HEK293T (cell line): ENCODE measurements around the gene COG4.

ENCODE experiments used
- ARNT ChIP-seq: fragments of 450-650 bp; IDR thresholded peaks from 2 replicates; pipeline ENCODE4 v1.6.1; 2017; ENCODE audit warnings: mild to moderate bottlenecking
- CTBP1 ChIP-seq: fragments of 450-650 bp; IDR thresholded peaks from 2 replicates; pipeline ENCODE4 v1.6.1; 2016; ENCODE audit warnings: borderline replicate concordance
- ELF4 ChIP-seq: fragments of 450-650 bp; IDR thresholded peaks from 2 replicates; pipeline ENCODE4 v1.6.1; 2017; ENCODE audit warnings: antibody characterized with exemption
- FOXA1 ChIP-seq: fragments of 450-650 bp; IDR thresholded peaks from 2 replicates; pipeline ENCODE4 v1.6.1; 2016; ENCODE audit warnings: mild to moderate bottlenecking
- FOXK2 ChIP-seq: fragments of 450-650 bp; IDR thresholded peaks from 2 replicates; pipeline ENCODE4 v1.6.1; 2016; ENCODE audit warnings: mild to moderate bottlenecking
- FOXM1 ChIP-seq: fragments of 450-650 bp; IDR thresholded peaks from 2 replicates; pipeline ENCODE4 v1.6.1; 2017; ENCODE audit warnings: mild to moderate bottlenecking, borderline replicate concordance
- NFRKB ChIP-seq: fragments of 450-650 bp; IDR thresholded peaks from 2 replicates; pipeline ENCODE4 v1.6.1; 2016; ENCODE audit warnings: mild to moderate bottlenecking, moderate library complexity
- PKNOX1 ChIP-seq: fragments of 450-650 bp; IDR thresholded peaks from 2 replicates; pipeline ENCODE4 v1.6.1; 2016
- SP1 ChIP-seq: fragments of 450-650 bp; IDR thresholded peaks from 2 replicates; pipeline ENCODE4 v1.6.1; 2017
- SUZ12 ChIP-seq: fragments of 450-650 bp; IDR thresholded peaks from 2 replicates; pipeline ENCODE4 v1.6.1; 2016; ENCODE audit warnings: mild to moderate bottlenecking
- TARDBP ChIP-seq: fragments of 450-650 bp; IDR thresholded peaks from 2 replicates; pipeline ENCODE4 v1.6.1; 2016
- ZNF384 ChIP-seq: fragments of 450-650 bp; IDR thresholded peaks from 2 replicates; pipeline ENCODE4 v1.6.1; 2016

- TF ChIP-seq FOXM1 (no peak), ARNT (no peak), NFRKB (no peak), TARDBP (no peak), SP1 (no peak), CTBP1 (no peak), PKNOX1 (no peak), ZNF384 (no peak), SUZ12 (no peak), FOXK2 (no peak), FOXA1 (no peak), ELF4 (no peak)
These were observed 90.5 kb downstream of the COG4 start for GRCh38 chr16:70432723-70433457.
